ENCODE results near the gene BDH2. TPM values are rescaled to one million over a fixed set of nuclear protein-coding genes. Genes with fewer than 3 reads are reported as not detected.

BDH2 gene
- total RNA-seq, 6 experiments from 2014 or later, result 32.3 to 70.6 (median 47.2) TPM

- H3K27ac ChIP-seq, result no peak overlapping the region
- no peaks in the 10 kb centered on the region for H3K9me3 ChIP-seq
- H3K36me3 ChIP-seq, result peaks cover 0 to 38% (median 12%) of the 10 kb centered on the region in 4 donors
- DNase-seq, result no peak
- ATAC-seq, result no peak
- intact Hi-C loops (cut with DNase I), result no loop called here
- H3K4me3 ChIP-seq, result no peak overlapping the region
- TF ChIP-seq CTCF (IDR thresholded peaks at IDR 0.05), result no peak
- H3K4me1 ChIP-seq, result peaks cover 0 to 27% (median 8%) of the 10 kb centered on the region in 4 donors
- H3K27me3 ChIP-seq, result no peaks in the 10 kb centered on the region
These were observed 7.4 kb downstream of the BDH2 start for GRCh38 chr4:103092245-103092644.

- peaks cover 0 to 42% (median 12%) of the 10 kb centered on the region in 4 donors for H3K36me3 ChIP-seq
- H3K4me3 ChIP-seq, result no peak overlapping the region
- no peak for DNase-seq
- intact Hi-C loops (cut with DNase I), result no loop called here
- no peaks in the 10 kb centered on the region for H3K9me3 ChIP-seq
- WGBS (ENCODE audit: insufficient coverage, low coverage, low lambda C conversion rate, missing lambda C conversion rate), result 27% methylated on average over 3 of the region's 3 CpGs
- H3K4me1 ChIP-seq, result peaks cover 0 to 21% (median 6%) of the 10 kb centered on the region in 4 donors
- no peaks in the 10 kb centered on the region for H3K27me3 ChIP-seq
- no peak overlapping the region for H3K27ac ChIP-seq
- TF ChIP-seq POLR2A (IDR thresholded peaks at IDR 0.05) (no peak), CTCF (IDR thresholded peaks at IDR 0.05) (peak; percentile 56 to 71 (median 68))
- ATAC-seq, result peak; percentile 72 to 85 (median 80)
These were observed 7.9 kb downstream of the BDH2 start for GRCh38 chr4:103091601-103092223.

- intact Hi-C loops (cut with DNase I), result no loop called here
- 85% methylated on average over 2 of the region's 2 CpGs for WGBS (ENCODE audit: insufficient coverage, low coverage, low lambda C conversion rate, missing lambda C conversion rate)
- no peak overlapping the region for H3K27ac ChIP-seq
- no peaks in the 10 kb centered on the region for H3K9me3 ChIP-seq
- H3K4me1 ChIP-seq, result no peaks in the 10 kb centered on the region
- peaks cover 0 to 58% (median 12%) of the 10 kb centered on the region in 4 donors for H3K36me3 ChIP-seq
- H3K4me3 ChIP-seq, result no peak overlapping the region
- TF ChIP-seq POLR2A (IDR thresholded peaks at IDR 0.05) (no peak), CTCF (IDR thresholded peaks at IDR 0.05) (no peak)
- H3K27me3 ChIP-seq, result no peaks in the 10 kb centered on the region
- ATAC-seq, result no peak
- DNase-seq, result no peak
These were observed 10.2 kb downstream of the BDH2 start for GRCh38 chr4:103089481-103089880.

GRCh38 chr4:103086551-103086950, 13.1 kb downstream of the BDH2 start:
- intact Hi-C loops (cut with DNase I), result no loop called here
- TF ChIP-seq CTCF (IDR thresholded peaks at IDR 0.05), result no peak
- TF ChIP-seq POLR2A (IDR thresholded peaks at IDR 0.05), result no peak
- H3K27ac ChIP-seq, result no peak overlapping the region
- H3K36me3 ChIP-seq, result peaks cover 0 to 62% (median 12%) of the 10 kb centered on the region in 4 donors
- no peak overlapping the region for H3K4me3 ChIP-seq
- 100% methylated on average over 1 of the region's 1 CpG for WGBS (ENCODE audit: insufficient coverage, low coverage, low lambda C conversion rate, missing lambda C conversion rate)
- no peak for ATAC-seq
- no peak for DNase-seq
- H3K9me3 ChIP-seq, result no peaks in the 10 kb centered on the region
- H3K27me3 ChIP-seq, result no peaks in the 10 kb centered on the region
- H3K4me1 ChIP-seq, result no peaks in the 10 kb centered on the region
